Mesendoderm (in vitro differentiated cells): ENCODE measurements around the gene PRKAG2.
"Not testable (repeated sequence)": the region's sequence is repeated elsewhere in the genome, so short reads cannot be mapped to it uniquely, and the experiment has no call there.

ENCODE experiments used
- DNase-seq: peaks from one replicate; pipeline ENCODE4 v3.0.0; 2013
- H2AK5ac ChIP-seq: 2 replicates; pipeline ENCODE4 v1.6.1; 2013; ENCODE audit warnings: low read length, inconsistent platforms
- H2BK120ac ChIP-seq: 2 replicates; pipeline ENCODE4 v1.6.1; 2013; ENCODE audit warnings: low read depth, mild to moderate bottlenecking, low read length, moderate library complexity, mixed read lengths
- H2BK15ac ChIP-seq: replicated peaks from 2 replicates; pipeline ENCODE4 v1.6.1; 2013; ENCODE audit warnings: low read depth, mild to moderate bottlenecking, moderate library complexity
- H2BK5ac ChIP-seq: 2 replicates; pipeline ENCODE4 v1.6.1; 2013; ENCODE audit warnings: low read length, inconsistent platforms
- H3K18ac ChIP-seq: 2 replicates; pipeline ENCODE4 v1.6.1; 2013; ENCODE audit warnings: mild to moderate bottlenecking, low read length, mixed read lengths
- H3K23ac ChIP-seq: one replicate; pipeline ENCODE4 v1.6.1; 2013; ENCODE audit warnings: low read length
- H3K27ac ChIP-seq: 2 replicates; pipeline ENCODE4 v1.5.1; 2013; ENCODE audit warnings: low read depth, mild to moderate bottlenecking, inconsistent platforms, low read length, moderate library complexity
- H3K27me3 ChIP-seq: 2 replicates; pipeline ENCODE4 v1.6.1; 2013; ENCODE audit warnings: low read length, control low read depth, mild to moderate bottlenecking, inconsistent platforms; ENCODE audit not compliant: insufficient read depth, poor library complexity
- H3K36me3 ChIP-seq: 2 replicates; pipeline ENCODE4 v1.6.1; 2013; ENCODE audit warnings: low read length, inconsistent platforms; ENCODE audit not compliant: control insufficient read depth, insufficient read depth
- H3K4ac ChIP-seq: one replicate; pipeline ENCODE4 v1.6.1; 2013; ENCODE audit warnings: low read depth, mild to moderate bottlenecking, low read length, moderate library complexity
- H3K4me1 ChIP-seq: 2 replicates; pipeline ENCODE4 v1.6.1; 2013; ENCODE audit warnings: low read depth, low read length, inconsistent platforms; ENCODE audit not compliant: control insufficient read depth
- H3K4me2 ChIP-seq: 2 replicates; pipeline ENCODE4 v1.6.1; 2013; ENCODE audit warnings: low read length
- H3K4me3 ChIP-seq: 2 replicates; pipeline ENCODE4 v1.5.1; 2013; ENCODE audit warnings: mild to moderate bottlenecking, low read length
- H3K56ac ChIP-seq: one replicate; pipeline ENCODE4 v1.6.1; 2013; ENCODE audit warnings: low read length
- H3K79me1 ChIP-seq: 2 replicates; pipeline ENCODE4 v1.6.1; 2013; ENCODE audit warnings: low read length, inconsistent platforms
- H3K79me2 ChIP-seq: 2 replicates; pipeline ENCODE4 v1.6.1; 2013; ENCODE audit warnings: mild to moderate bottlenecking, low read length; ENCODE audit not compliant: control insufficient read depth, insufficient read depth
- H3K9ac ChIP-seq: 2 replicates; pipeline ENCODE4 v1.6.1; 2013; ENCODE audit warnings: low read length, inconsistent platforms
- H4K5ac ChIP-seq: one replicate; pipeline ENCODE4 v1.6.1; 2013; ENCODE audit warnings: low read length
- H4K8ac ChIP-seq: one replicate; pipeline ENCODE4 v1.6.1; 2013; ENCODE audit warnings: low read depth, mild to moderate bottlenecking, control low read depth, low read length, moderate library complexity
- WGBS: extraction: QIAGEN DNeasy Blood & Tissue Kit; methylation state at CpG from one replicate; pipeline ENCODE4 v1.1.7; 2013; ENCODE audit warnings: low lambda C conversion rate, missing lambda C conversion rate; ENCODE audit not compliant: insufficient coverage; ENCODE audit errors: extremely low coverage; 5-methylcytosine and 5-hydroxymethylcytosine counted together

Gene PRKAG2

DNA sequence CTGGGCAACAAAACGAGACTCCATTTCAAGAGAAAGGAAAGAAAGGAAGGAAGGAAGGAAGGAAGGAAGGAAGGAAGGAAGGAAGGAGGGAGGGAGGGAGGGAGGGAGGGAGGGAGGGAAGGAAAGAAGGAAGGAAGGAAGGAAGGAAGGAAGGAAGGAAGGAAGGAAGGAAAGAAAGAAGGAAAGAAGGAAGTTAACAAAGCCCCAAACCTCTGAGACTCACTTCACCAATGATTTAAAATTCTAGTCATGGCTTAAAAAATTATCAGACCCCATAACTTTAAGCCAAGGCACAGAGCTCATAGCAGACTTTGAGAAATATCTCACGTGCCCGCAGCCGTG is 94.7 kb downstream of the PRKAG2 start:
- not testable (repeated sequence) for H4K8ac ChIP-seq, H3K4me2 ChIP-seq, H3K4me3 ChIP-seq, H3K27ac ChIP-seq, H4K5ac ChIP-seq, H3K18ac ChIP-seq, H2BK15ac ChIP-seq, H2BK120ac ChIP-seq, H3K79me1 ChIP-seq, H3K4me1 ChIP-seq, H2AK5ac ChIP-seq, H3K27me3 ChIP-seq, H2BK5ac ChIP-seq, H3K9ac ChIP-seq, H3K4ac ChIP-seq, H3K56ac ChIP-seq, H3K23ac ChIP-seq, H3K79me2 ChIP-seq, DNase-seq, H3K36me3 ChIP-seq
- no CpG with 5 or more reads among the region's 4 CpGs for WGBS

DNA sequence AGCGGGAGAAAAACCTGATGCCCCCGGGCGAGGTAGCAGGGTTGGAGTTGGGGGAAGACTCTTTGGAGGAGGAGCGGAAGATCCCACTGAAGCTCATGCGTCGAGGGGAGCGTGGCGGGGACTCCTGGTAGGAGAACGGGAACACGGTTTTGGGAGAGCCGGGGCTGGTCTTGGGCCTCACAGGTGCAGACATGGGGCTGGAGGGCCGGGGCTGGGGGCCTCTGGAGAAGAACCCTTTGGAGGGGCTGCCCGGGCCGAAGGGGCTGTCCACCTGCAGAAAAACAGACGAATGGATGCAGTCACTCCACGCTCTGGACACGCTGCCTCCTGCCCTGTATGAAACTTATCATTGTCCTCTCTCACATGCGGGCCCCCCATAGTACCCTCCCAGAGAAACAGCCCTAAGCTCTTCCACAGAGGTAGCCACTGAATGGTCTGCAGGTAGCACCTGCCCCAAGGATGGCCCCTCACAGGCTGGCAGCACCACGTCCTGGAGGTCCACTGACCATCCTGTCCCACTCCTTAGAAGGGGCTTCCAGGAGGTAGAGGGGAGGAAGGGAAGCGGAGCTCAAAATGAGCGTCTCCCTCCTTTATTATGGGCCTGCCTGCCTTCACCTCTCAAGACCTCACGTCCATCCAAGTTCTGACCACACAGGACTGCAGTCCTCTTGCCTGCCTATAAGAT is 95.6 kb downstream of the PRKAG2 start:
- H3K4me2 ChIP-seq, result no peak overlapping the region
- H3K27me3 ChIP-seq, result no peaks in the 10 kb centered on the region
- no peak overlapping the region for H3K9ac ChIP-seq
- H2AK5ac ChIP-seq, result no peak overlapping the region
- no peak overlapping the region for H3K27ac ChIP-seq
- no peak for DNase-seq
- H2BK15ac ChIP-seq, result no peak overlapping the region
- H3K4me3 ChIP-seq, result no peak overlapping the region
- H3K23ac ChIP-seq, result no peak overlapping the region
- WGBS, result no CpG with 5 or more reads among the region's 22 CpGs
- no peak overlapping the region for H4K5ac ChIP-seq
- H3K79me2 ChIP-seq, result no peaks in the 10 kb centered on the region
- H3K18ac ChIP-seq, result no peak overlapping the region
- H2BK120ac ChIP-seq, result no peak overlapping the region
- H3K56ac ChIP-seq, result no peak overlapping the region
- no peaks in the 10 kb centered on the region for H3K79me1 ChIP-seq
- H3K4ac ChIP-seq, result no peak overlapping the region
- H2BK5ac ChIP-seq, result no peak overlapping the region
- no peaks in the 10 kb centered on the region for H3K36me3 ChIP-seq
- H4K8ac ChIP-seq, result no peak overlapping the region
- no peaks in the 10 kb centered on the region for H3K4me1 ChIP-seq

DNA sequence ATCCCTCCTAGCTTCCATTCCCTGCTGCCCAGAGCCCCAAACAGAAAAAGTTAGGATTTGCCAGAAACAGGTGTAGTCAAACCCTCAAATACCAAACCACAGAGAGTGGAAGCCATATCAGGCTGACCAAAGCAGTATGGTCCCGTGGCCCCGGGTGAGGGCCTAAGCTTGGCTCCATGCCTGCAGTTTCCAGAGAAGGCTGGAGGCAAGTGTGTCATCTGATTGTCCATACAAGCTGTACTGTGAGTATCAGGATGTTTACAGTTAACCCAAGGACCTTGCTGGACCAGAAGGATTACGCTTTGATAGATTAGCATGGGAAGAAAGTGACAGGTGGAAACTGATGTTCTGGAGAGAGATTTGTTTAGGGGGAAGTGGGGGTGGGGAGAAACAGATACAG is 96.3 kb downstream of the PRKAG2 start:
- Histone ChIP-seq H3K4me2 (no peak overlapping the region), H3K4ac (no peak overlapping the region), H4K5ac (no peak overlapping the region), H2BK5ac (no peak overlapping the region), H3K79me2 (no peaks in the 10 kb centered on the region), H2BK120ac (no peak overlapping the region), H3K79me1 (no peaks in the 10 kb centered on the region), H3K4me3 (no peak overlapping the region), H3K27ac (no peak overlapping the region), H3K23ac (no peak overlapping the region), H4K8ac (no peak overlapping the region), H2AK5ac (no peak overlapping the region), H3K18ac (no peak overlapping the region), H2BK15ac (no peak overlapping the region), H3K9ac (no peak overlapping the region), H3K36me3 (no peaks in the 10 kb centered on the region), H3K27me3 (no peaks in the 10 kb centered on the region), H3K56ac (no peak overlapping the region), H3K4me1 (no peaks in the 10 kb centered on the region)
- no peak for DNase-seq
- whole genome bisulfite sequencing, result no CpG with 5 or more reads among the region's 3 CpGs

DNA sequence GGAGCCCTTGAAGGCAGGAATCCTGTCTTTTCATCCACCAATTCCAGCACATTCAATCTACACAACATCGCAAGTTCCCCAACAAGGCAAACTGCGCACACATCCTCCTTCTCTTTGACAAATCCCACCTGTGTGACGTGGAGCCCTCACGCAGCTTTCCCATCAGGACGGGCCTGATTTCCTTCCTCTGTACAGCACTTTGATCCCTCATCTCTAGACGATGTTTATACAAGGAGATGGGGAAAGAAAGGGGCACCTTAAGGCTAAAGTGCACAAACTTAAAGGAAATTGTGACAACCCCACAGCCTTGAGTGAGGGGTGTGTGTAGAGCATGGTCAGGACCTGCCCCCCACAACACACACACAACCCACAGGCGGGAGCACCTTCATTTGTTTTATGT is 97.2 kb downstream of the PRKAG2 start:
- Histone ChIP-seq H2BK120ac (no peak overlapping the region), H4K8ac (no peak overlapping the region), H3K4ac (no peak overlapping the region), H2BK5ac (no peak overlapping the region), H3K4me2 (no peak overlapping the region), H2AK5ac (no peak overlapping the region), H3K4me1 (no peaks in the 10 kb centered on the region), H3K18ac (no peak overlapping the region), H3K23ac (no peak overlapping the region), H3K27ac (no peak overlapping the region), H4K5ac (no peak overlapping the region), H3K9ac (no peak overlapping the region), H3K27me3 (no peaks in the 10 kb centered on the region), H3K4me3 (no peak overlapping the region), H3K36me3 (no peaks in the 10 kb centered on the region), H3K56ac (no peak overlapping the region), H3K79me2 (no peaks in the 10 kb centered on the region), H3K79me1 (no peaks in the 10 kb centered on the region), H2BK15ac (no peak overlapping the region)
- DNase-seq, result no peak
- WGBS, result no CpG with 5 or more reads among the region's 7 CpGs

GRCh38 chr7:151779255-151779654 is 97.7 kb downstream of the PRKAG2 start:
- H3K36me3 ChIP-seq, result no peaks in the 10 kb centered on the region
- H2BK5ac ChIP-seq, result no peak overlapping the region
- no peak for DNase-seq
- no peak overlapping the region for H4K8ac ChIP-seq
- H4K5ac ChIP-seq, result no peak overlapping the region
- H3K18ac ChIP-seq, result no peak overlapping the region
- H2BK120ac ChIP-seq, result no peak overlapping the region
- no peak overlapping the region for H3K4me2 ChIP-seq
- H3K56ac ChIP-seq, result no peak overlapping the region
- no peak overlapping the region for H3K23ac ChIP-seq
- no CpG with 5 or more reads among the region's 6 CpGs for WGBS
- H3K4me1 ChIP-seq, result no peaks in the 10 kb centered on the region
- H3K79me1 ChIP-seq, result no peaks in the 10 kb centered on the region
- H3K9ac ChIP-seq, result no peak overlapping the region
- H3K4ac ChIP-seq, result no peak overlapping the region
- no peak overlapping the region for H2BK15ac ChIP-seq
- H3K4me3 ChIP-seq, result no peak overlapping the region
- H3K27me3 ChIP-seq, result no peaks in the 10 kb centered on the region
- no peak overlapping the region for H2AK5ac ChIP-seq
- no peak overlapping the region for H3K27ac ChIP-seq
- no peaks in the 10 kb centered on the region for H3K79me2 ChIP-seq
